SU-DHL-6 (cell line): ENCODE data around the gene POU3F3.

Experiments used
- EZH2phosphoT487 ChIP-seq: fragments of 200-600 bp; sonication (generic), shearing (Covaris generic); conservative IDR thresholded peaks from 2 replicates; pipeline ENCODE4 v1.6.1; 2018; ENCODE audit warnings: mild to moderate bottlenecking, antibody characterized with exemption, low read length, moderate library complexity, mixed read lengths
- TF ChIP-seq, protein P1 (sequence below): fragments of 200-600 bp; sonication (generic); IDR thresholded peaks from one replicate; pipeline ENCODE4 v1.5.1; 2017; ENCODE audit warnings: antibody characterized with exemption, mild to moderate bottlenecking, low read length, moderate library complexity; ENCODE audit not compliant: insufficient read depth, poor library complexity, severe bottlenecking

DNA sequence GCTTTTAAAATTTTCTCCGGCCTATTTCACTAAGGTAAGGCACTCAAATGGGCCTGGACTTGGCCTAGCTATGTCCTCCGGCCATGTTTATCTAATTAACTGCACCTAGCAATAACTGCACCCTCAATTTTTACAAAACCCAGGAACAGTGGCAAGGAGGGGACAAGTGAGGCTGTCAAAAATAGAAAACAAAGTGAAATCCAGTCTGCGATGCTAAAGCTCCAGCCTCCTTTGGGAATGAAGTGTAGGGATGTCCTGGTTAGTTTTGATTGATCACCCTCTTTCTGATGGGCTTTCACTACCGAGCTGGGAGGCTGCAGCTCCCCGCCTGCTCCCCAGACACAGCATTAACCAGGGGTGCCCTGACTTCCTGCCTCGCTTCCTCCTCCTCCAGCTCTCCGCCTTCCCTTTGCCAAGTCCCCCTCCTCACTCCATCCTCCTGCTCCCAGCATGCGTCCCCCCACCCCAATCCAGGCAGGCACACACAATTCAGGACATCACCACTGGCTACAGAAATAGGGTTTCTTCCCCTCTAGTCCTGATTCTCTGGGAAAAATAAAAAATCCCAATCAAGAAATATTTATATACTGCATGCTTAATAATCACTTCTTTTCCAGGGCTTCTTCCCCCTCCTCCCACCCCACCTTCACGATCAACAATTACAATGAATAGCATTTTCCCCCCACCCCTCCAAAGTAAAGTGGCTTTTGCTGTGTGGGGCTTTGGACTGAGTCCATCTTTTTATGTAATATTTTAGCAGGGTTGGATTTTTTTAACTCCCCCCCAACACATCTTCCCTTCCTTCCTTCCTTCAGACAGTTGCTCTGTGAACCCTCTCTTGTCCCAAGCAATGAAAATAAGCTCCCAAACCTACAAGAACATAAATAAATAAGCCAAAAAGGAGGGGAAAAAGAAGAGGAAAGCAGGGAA is 3.3 kb upstream of the POU3F3 start:
- TF ChIP-seq, protein P1, sequence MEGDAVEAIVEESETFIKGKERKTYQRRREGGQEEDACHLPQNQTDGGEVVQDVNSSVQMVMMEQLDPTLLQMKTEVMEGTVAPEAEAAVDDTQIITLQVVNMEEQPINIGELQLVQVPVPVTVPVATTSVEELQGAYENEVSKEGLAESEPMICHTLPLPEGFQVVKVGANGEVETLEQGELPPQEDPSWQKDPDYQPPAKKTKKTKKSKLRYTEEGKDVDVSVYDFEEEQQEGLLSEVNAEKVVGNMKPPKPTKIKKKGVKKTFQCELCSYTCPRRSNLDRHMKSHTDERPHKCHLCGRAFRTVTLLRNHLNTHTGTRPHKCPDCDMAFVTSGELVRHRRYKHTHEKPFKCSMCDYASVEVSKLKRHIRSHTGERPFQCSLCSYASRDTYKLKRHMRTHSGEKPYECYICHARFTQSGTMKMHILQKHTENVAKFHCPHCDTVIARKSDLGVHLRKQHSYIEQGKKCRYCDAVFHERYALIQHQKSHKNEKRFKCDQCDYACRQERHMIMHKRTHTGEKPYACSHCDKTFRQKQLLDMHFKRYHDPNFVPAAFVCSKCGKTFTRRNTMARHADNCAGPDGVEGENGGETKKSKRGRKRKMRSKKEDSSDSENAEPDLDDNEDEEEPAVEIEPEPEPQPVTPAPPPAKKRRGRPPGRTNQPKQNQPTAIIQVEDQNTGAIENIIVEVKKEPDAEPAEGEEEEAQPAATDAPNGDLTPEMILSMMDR, result no peak
- no peak for TF ChIP-seq EZH2phosphoT487
